Hepatocyte (in vitro differentiated cells): ENCODE results near the gene POLG2. TPM values are rescaled to one million over a fixed set of nuclear protein-coding genes. Genes with fewer than 3 reads are reported as not detected.

Source experiments
- DNase-seq: peaks from one replicate; pipeline ENCODE4 v3.0.0-alpha.2; 2016; ENCODE audit warnings: low spot score
- H2AFZ ChIP-seq: fragments of 200-600 bp; sonication (generic); 2 replicates; pipeline ENCODE4 v1.6.0; 2016; ENCODE audit warnings: antibody characterized with exemption, mild to moderate bottlenecking
- H3K27ac ChIP-seq: fragments of 200-600 bp; sonication (generic); 2 replicates; pipeline ENCODE4 v1.5.1; 2016; ENCODE audit warnings: mild to moderate bottlenecking
- H3K27me3 ChIP-seq: fragments of 200-600 bp; sonication (generic); 2 replicates; pipeline ENCODE4 v1.6.1; 2016
- H3K36me3 ChIP-seq: fragments of 200-600 bp; sonication (generic); replicated peaks from 2 replicates; pipeline ENCODE4 v1.5.1; 2016; ENCODE audit warnings: low read depth; ENCODE audit not compliant: insufficient read depth
- H3K4me1 ChIP-seq: fragments of 200-600 bp; sonication (generic); 2 replicates; pipeline ENCODE4 v1.5.1; 2016; ENCODE audit warnings: mild to moderate bottlenecking, moderate library complexity; ENCODE audit not compliant: insufficient read depth
- H3K4me2 ChIP-seq: fragments of 200-600 bp; sonication (generic); 2 replicates; pipeline ENCODE4 v1.6.0; 2016
- H3K4me3 ChIP-seq: fragments of 200-600 bp; sonication (generic); 2 replicates; pipeline ENCODE4 v1.5.1; 2016; ENCODE audit warnings: mild to moderate bottlenecking
- H3K79me2 ChIP-seq: fragments of 200-600 bp; sonication (generic); 2 replicates; pipeline ENCODE4 v1.6.0; 2017; ENCODE audit warnings: mild to moderate bottlenecking
- H3K9me2 ChIP-seq: fragments of 200-600 bp; sonication (generic); replicated peaks from 2 replicates; pipeline ENCODE4 v1.6.0; 2017; ENCODE audit warnings: mild to moderate bottlenecking; ENCODE audit not compliant: insufficient read depth
- H3K9me3 ChIP-seq: fragments of 200-600 bp; sonication (generic); 2 replicates; pipeline ENCODE4 v1.5.1; 2016; ENCODE audit warnings: low read depth, mild to moderate bottlenecking
- H4K20me1 ChIP-seq: fragments of 200-600 bp; sonication (generic); 2 replicates; pipeline ENCODE4 v1.6.0; 2016; ENCODE audit warnings: mild to moderate bottlenecking; ENCODE audit not compliant: insufficient read depth, poor library complexity, severe bottlenecking
- CTCF ChIP-seq: fragments of 200-600 bp; sonication (generic); IDR thresholded peaks from 2 replicates; pipeline ENCODE4 v1.5.1; 2016; ENCODE audit warnings: antibody characterized with exemption, mild to moderate bottlenecking; ENCODE audit not compliant: poor library complexity
- EZH2 ChIP-seq: fragments of 200-600 bp; sonication (generic); IDR thresholded peaks from 2 replicates; pipeline ENCODE4 v1.6.1; 2016; ENCODE audit warnings: antibody characterized with exemption, mild to moderate bottlenecking, borderline replicate concordance
- EZH2phosphoT487 ChIP-seq: fragments of 200-600 bp; sonication (generic); IDR thresholded peaks from one replicate; pipeline ENCODE4 v1.6.1; 2018; ENCODE audit warnings: antibody characterized with exemption, mild to moderate bottlenecking, low read depth, moderate library complexity; ENCODE audit not compliant: unreplicated experiment, severe bottlenecking
- WGBS: methylation state at CpG from one replicate; pipeline ENCODE4 v1.1.6; 2016; ENCODE audit warnings: low lambda C conversion rate; ENCODE audit errors: missing lambda C conversion rate; 5-methylcytosine and 5-hydroxymethylcytosine counted together
- polyA plus RNA-seq: library from polyadenylated mRNA; unstranded; fragments of >200 nt; fragmentation: Nextera tagmentation; extraction: Ambion mirVana; gene quantifications from 2 replicates; pipeline ENCODE4 v1.2.1, GENCODE V29; 2016
- total RNA-seq: library from RNA; depleted of rRNA; stranded (reverse); fragments of >200 nt; gene quantifications from 2 replicates; pipeline ENCODE4 v1.2.3, GENCODE V29; 2014

Gene POLG2
- total and polyA plus RNA-seq, 2 experiments from 2014 or later: 8.1 to 9.7 TPM

- H3K9me2 ChIP-seq: no peaks in the 10 kb centered on the region
- no peak overlapping the region for H3K4me3 ChIP-seq
- no peak overlapping the region for H3K27ac ChIP-seq
- no peaks in the 10 kb centered on the region for H4K20me1 ChIP-seq
- WGBS: 89% methylated on average over 3 of the region's 3 CpGs
- no peak overlapping the region for H3K4me2 ChIP-seq
- TF ChIP-seq CTCF: peak; percentile 6
- no peak for TF ChIP-seq EZH2
- TF ChIP-seq EZH2phosphoT487: no peak
- no peaks in the 10 kb centered on the region for H3K9me3 ChIP-seq
- DNase-seq: no peak
- no peaks in the 10 kb centered on the region for H3K79me2 ChIP-seq
- no peaks in the 10 kb centered on the region for H3K4me1 ChIP-seq
- peaks cover 6% of the 10 kb centered on the region for H3K36me3 ChIP-seq
- no peaks in the 10 kb centered on the region for H3K27me3 ChIP-seq
- no peak overlapping the region for H2AFZ ChIP-seq
Observed at GRCh38 chr17:64534187-64534586, 37.3 kb upstream of the POLG2 start.

- 93% methylated on average over 2 of the region's 2 CpGs for WGBS
- Histone ChIP-seq H3K79me2 (no peaks in the 10 kb centered on the region), H3K9me2 (no peaks in the 10 kb centered on the region), H3K27ac (no peak overlapping the region), H3K4me3 (no peak overlapping the region), H4K20me1 (no peaks in the 10 kb centered on the region), H3K9me3 (no peaks in the 10 kb centered on the region), H3K4me1 (no peaks in the 10 kb centered on the region), H2AFZ (no peak overlapping the region), H3K36me3 (peaks cover 6% of the 10 kb centered on the region), H3K27me3 (no peaks in the 10 kb centered on the region), H3K4me2 (no peak overlapping the region)
- TF ChIP-seq EZH2phosphoT487: no peak
- TF ChIP-seq CTCF: no peak
- no peak for TF ChIP-seq EZH2
- DNase-seq: no peak
Observed at GRCh38 chr17:64533784-64534183, 36.9 kb upstream of the POLG2 start.

GRCh38 chr17:64532409-64532808, 35.6 kb upstream of the POLG2 start:
- Histone ChIP-seq H3K4me3 (no peak overlapping the region), H3K9me3 (no peaks in the 10 kb centered on the region), H3K27me3 (no peaks in the 10 kb centered on the region), H3K79me2 (no peaks in the 10 kb centered on the region), H4K20me1 (no peaks in the 10 kb centered on the region), H2AFZ (no peak overlapping the region), H3K9me2 (no peaks in the 10 kb centered on the region), H3K4me2 (no peak overlapping the region), H3K4me1 (no peaks in the 10 kb centered on the region), H3K36me3 (peaks cover 6% of the 10 kb centered on the region), H3K27ac (no peak overlapping the region)
- TF ChIP-seq EZH2phosphoT487: no peak
- TF ChIP-seq CTCF: no peak
- no peak for TF ChIP-seq EZH2
- WGBS: 94% methylated on average over 5 of the region's 5 CpGs
- no peak for DNase-seq

GRCh38 chr17:64531955-64532371, 35.1 kb upstream of the POLG2 start:
- H3K9me2 ChIP-seq: no peaks in the 10 kb centered on the region
- TF ChIP-seq EZH2 (no peak), CTCF (no peak), EZH2phosphoT487 (no peak)
- no peaks in the 10 kb centered on the region for H3K4me1 ChIP-seq
- no peaks in the 10 kb centered on the region for H3K27me3 ChIP-seq
- H3K36me3 ChIP-seq: peaks cover 6% of the 10 kb centered on the region
- no peak overlapping the region for H2AFZ ChIP-seq
- H4K20me1 ChIP-seq: peaks cover 2% of the 10 kb centered on the region
- no peak overlapping the region for H3K4me2 ChIP-seq
- 93% methylated on average over 5 of the region's 5 CpGs for WGBS
- no peak overlapping the region for H3K4me3 ChIP-seq
- no peaks in the 10 kb centered on the region for H3K79me2 ChIP-seq
- H3K9me3 ChIP-seq: no peaks in the 10 kb centered on the region
- H3K27ac ChIP-seq: no peak overlapping the region
- no peak for DNase-seq
